C4-2B (cell line): ENCODE measurements around the gene PSKH1.

Experiments used
- ZFX ChIP-seq: fragments of 450-650 bp; IDR thresholded peaks from 2 replicates; pipeline ENCODE4 v1.6.1; 2017
- TF ChIP-seq, protein P1 (sequence below): fragments of 450-650 bp; conservative IDR thresholded peaks from 2 replicates; pipeline ENCODE4 v1.5.1; 2017; ENCODE audit warnings: mild to moderate bottlenecking

DNA sequence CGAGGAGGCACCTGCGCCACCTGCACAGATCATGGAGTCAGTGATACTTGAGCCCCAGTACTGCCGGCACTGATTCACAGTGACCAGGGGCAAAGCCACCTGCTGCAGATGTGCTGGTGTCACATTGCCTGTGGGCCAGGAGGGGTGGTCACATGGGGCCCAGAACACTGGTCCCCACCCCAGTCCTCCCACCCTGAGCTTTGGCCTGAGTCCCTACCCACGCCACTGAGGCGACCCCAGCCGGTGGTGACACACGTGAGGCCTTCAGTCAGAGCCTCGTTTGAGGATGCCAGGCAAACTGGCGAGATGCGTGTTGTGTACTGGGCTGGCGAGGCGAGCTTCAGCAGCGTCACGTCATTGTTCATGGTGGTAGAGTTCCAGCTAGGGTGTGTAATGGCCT, 37.1 kb downstream of the PSKH1 start:
- TF ChIP-seq, protein P1, sequence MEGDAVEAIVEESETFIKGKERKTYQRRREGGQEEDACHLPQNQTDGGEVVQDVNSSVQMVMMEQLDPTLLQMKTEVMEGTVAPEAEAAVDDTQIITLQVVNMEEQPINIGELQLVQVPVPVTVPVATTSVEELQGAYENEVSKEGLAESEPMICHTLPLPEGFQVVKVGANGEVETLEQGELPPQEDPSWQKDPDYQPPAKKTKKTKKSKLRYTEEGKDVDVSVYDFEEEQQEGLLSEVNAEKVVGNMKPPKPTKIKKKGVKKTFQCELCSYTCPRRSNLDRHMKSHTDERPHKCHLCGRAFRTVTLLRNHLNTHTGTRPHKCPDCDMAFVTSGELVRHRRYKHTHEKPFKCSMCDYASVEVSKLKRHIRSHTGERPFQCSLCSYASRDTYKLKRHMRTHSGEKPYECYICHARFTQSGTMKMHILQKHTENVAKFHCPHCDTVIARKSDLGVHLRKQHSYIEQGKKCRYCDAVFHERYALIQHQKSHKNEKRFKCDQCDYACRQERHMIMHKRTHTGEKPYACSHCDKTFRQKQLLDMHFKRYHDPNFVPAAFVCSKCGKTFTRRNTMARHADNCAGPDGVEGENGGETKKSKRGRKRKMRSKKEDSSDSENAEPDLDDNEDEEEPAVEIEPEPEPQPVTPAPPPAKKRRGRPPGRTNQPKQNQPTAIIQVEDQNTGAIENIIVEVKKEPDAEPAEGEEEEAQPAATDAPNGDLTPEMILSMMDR = no peak
- TF ChIP-seq ZFX = no peak
